Astrocyte (in vitro differentiated cells and primary cell): ENCODE data around the gene CTTN. TPM values are rescaled to one million over a fixed set of nuclear protein-coding genes. Genes with fewer than 3 reads are reported as not detected.
A peak's percentile ranks its signal among the peaks of the same experiment; 100 is the strongest.

ENCODE experiments used
- DNase-seq: peaks from one replicate; pipeline ENCODE4 v3.0.0-alpha.2; 2010; ENCODE audit warnings: low read depth
- FAIRE-seq: peaks from 2 replicates; lab custom pipeline; 2011; peaks lifted over from hg19 to GRCh38; lab: Jason Lieb, UNC
- H2AFZ ChIP-seq: 2 replicates; pipeline ENCODE4 v1.6.0; 2012; ENCODE audit warnings: low read depth, low read length, inconsistent platforms
- H3K27ac ChIP-seq: 2 replicates; pipeline ENCODE4 v1.5.1; 2011; ENCODE audit warnings: low read depth, low read length, inconsistent platforms
- H3K27me3 ChIP-seq: 2 replicates; pipeline ENCODE4 v1.6.0; 2011; ENCODE audit warnings: low read length, inconsistent platforms; ENCODE audit not compliant: insufficient read depth
- H3K36me3 ChIP-seq: 2 replicates; pipeline ENCODE4 v1.5.1; 2011; ENCODE audit warnings: low read length, inconsistent platforms; ENCODE audit not compliant: insufficient read depth
- H3K4me1 ChIP-seq: 2 replicates; pipeline ENCODE4 v1.5.1; 2011; ENCODE audit warnings: low read length, inconsistent platforms; ENCODE audit not compliant: insufficient read depth
- H3K4me2 ChIP-seq: 2 replicates; pipeline ENCODE4 v1.6.0; 2012; ENCODE audit warnings: low read length, inconsistent platforms
- H3K4me3 ChIP-seq: 2 replicates; pipeline ENCODE4 v1.5.1; 2011; ENCODE audit warnings: low read depth, mild to moderate bottlenecking, low read length, inconsistent platforms; ENCODE audit not compliant: insufficient read depth
- H3K79me2 ChIP-seq: 2 replicates; pipeline ENCODE4 v1.6.0; 2012; ENCODE audit warnings: mild to moderate bottlenecking, low read length, inconsistent platforms; ENCODE audit not compliant: insufficient read depth
- H3K9ac ChIP-seq: 2 replicates; pipeline ENCODE4 v1.6.0; 2012; ENCODE audit warnings: mild to moderate bottlenecking, low read length, inconsistent platforms
- H3K9me3 ChIP-seq: 2 replicates; pipeline ENCODE4 v1.5.1; 2012; ENCODE audit warnings: low read depth, mild to moderate bottlenecking, low read length, inconsistent platforms; ENCODE audit not compliant: insufficient read depth
- H4K20me1 ChIP-seq: 2 replicates; pipeline ENCODE4 v1.6.0; 2012; ENCODE audit warnings: low read length, inconsistent platforms; ENCODE audit not compliant: insufficient read depth
- H3K27ac Mint-ChIP-seq: one replicate; pipeline ENCODE4 v1.8.0; 2021; ENCODE audit warnings: mild to moderate bottlenecking, mixed read lengths; ENCODE audit not compliant: unreplicated experiment
- H3K27me3 Mint-ChIP-seq: one replicate; pipeline ENCODE4 v1.8.0; 2021; ENCODE audit warnings: low read depth, mixed read lengths; ENCODE audit not compliant: unreplicated experiment
- H3K36me3 Mint-ChIP-seq: one replicate; pipeline ENCODE4 v1.8.0; 2021; ENCODE audit warnings: low read depth, mixed read lengths; ENCODE audit not compliant: unreplicated experiment
- H3K4me1 Mint-ChIP-seq: one replicate; pipeline ENCODE4 v1.8.0; 2021; ENCODE audit warnings: low read depth, mixed read lengths; ENCODE audit not compliant: unreplicated experiment
- H3K4me3 Mint-ChIP-seq: one replicate; pipeline ENCODE4 v1.8.0; 2021; ENCODE audit warnings: mild to moderate bottlenecking, moderate library complexity, mixed read lengths; ENCODE audit not compliant: unreplicated experiment
- H3K9me3 Mint-ChIP-seq: one replicate; pipeline ENCODE4 v1.8.0; 2021; ENCODE audit warnings: mild to moderate bottlenecking, mixed read lengths; ENCODE audit not compliant: unreplicated experiment
- EZH2 ChIP-seq: IDR thresholded peaks from 2 replicates; pipeline ENCODE4 v1.6.1; 2012; ENCODE audit warnings: mild to moderate bottlenecking, low read length, inconsistent platforms; ENCODE audit not compliant: insufficient read depth
- total RNA-seq: library from RNA; stranded (reverse); gene quantifications from 2 replicates; pipeline ENCODE4 v1.2.1, GENCODE V29; 2021
- TF ChIP-seq, protein P1 (sequence below): IDR thresholded peaks from 2 replicates; pipeline ENCODE4 v1.5.1; 2011; ENCODE audit warnings: low read depth, mild to moderate bottlenecking, inconsistent platforms, low read length, moderate library complexity; ENCODE audit not compliant: insufficient read depth

CTTN gene
- total RNA-seq, 1 donor from 2014 or later: 344 TPM

DNA sequence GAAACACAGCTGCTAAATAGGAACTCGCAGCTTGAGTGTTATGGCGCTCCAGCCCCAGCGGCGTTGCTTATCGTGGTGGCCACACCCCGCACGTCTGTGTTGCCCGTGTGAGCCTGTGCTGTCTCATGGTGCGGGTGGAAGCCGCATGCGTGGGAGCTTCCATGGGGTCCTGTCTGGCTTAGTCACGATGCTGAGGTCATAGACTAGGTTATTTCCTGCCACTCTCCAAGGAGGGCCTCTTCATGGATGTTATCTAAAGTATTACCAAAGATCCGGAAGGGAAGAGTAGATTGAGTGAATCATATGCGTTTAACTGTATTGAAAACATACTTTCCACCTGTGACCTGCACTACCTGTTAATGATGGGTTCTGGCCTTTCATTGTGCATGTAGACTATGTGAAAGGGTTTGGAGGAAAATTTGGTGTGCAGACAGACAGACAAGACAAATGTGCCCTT lies 21.7 kb downstream of the CTTN start:
- Histone ChIP-seq H2AFZ (no peak overlapping the region), H3K9me3 (no peaks in the 10 kb centered on the region), H3K9ac (peak overlapping the region; percentile 48), H3K4me3 (no peak overlapping the region), H3K4me1 (peaks cover 35% of the 10 kb centered on the region), H4K20me1 (peaks cover 77% of the 10 kb centered on the region), H3K27ac (peak overlapping the region; percentile 81), H3K27me3 (no peaks in the 10 kb centered on the region), H3K79me2 (peaks cover 39% of the 10 kb centered on the region), H3K36me3 (peaks cover 60% of the 10 kb centered on the region), H3K4me2 (peak overlapping the region; percentile 50)
- DNase-seq (peak; percentile 91), FAIRE-seq (no peak)
- Mint-ChIP-seq H3K4me3 (no peak overlapping the region), H3K4me1 (peaks cover 34% of the 10 kb centered on the region), H3K27me3 (no peaks in the 10 kb centered on the region), H3K9me3 (no peaks in the 10 kb centered on the region), H3K36me3 (peaks cover 63% of the 10 kb centered on the region), H3K27ac (peak overlapping the region; percentile 67)
- TF ChIP-seq EZH2: no peak
- TF ChIP-seq, protein P1, sequence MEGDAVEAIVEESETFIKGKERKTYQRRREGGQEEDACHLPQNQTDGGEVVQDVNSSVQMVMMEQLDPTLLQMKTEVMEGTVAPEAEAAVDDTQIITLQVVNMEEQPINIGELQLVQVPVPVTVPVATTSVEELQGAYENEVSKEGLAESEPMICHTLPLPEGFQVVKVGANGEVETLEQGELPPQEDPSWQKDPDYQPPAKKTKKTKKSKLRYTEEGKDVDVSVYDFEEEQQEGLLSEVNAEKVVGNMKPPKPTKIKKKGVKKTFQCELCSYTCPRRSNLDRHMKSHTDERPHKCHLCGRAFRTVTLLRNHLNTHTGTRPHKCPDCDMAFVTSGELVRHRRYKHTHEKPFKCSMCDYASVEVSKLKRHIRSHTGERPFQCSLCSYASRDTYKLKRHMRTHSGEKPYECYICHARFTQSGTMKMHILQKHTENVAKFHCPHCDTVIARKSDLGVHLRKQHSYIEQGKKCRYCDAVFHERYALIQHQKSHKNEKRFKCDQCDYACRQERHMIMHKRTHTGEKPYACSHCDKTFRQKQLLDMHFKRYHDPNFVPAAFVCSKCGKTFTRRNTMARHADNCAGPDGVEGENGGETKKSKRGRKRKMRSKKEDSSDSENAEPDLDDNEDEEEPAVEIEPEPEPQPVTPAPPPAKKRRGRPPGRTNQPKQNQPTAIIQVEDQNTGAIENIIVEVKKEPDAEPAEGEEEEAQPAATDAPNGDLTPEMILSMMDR: no peak

DNA sequence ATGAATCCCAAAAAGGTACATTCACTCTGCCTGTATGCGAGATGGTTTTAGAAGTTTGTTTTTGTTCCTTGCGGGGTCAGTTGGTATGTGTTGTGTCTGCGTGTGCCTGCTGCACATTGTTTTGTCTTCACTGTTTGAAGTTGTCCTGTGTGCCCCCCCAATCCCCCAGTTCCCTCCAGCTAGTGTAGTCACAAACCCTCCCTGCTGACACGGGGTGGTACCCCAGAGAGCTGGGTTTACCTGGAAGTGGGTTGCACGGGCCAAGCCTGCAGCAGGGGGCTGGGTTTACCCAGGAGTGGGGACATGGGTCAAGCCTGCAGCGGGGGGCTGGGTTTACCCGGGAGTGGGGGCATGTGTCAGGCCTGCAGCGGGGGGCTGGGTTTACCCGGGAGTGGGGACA lies 22.2 kb downstream of the CTTN start:
- peak overlapping the region; percentile 81 for H3K27ac ChIP-seq
- Mint-ChIP-seq H3K4me1 (peaks cover 30% of the 10 kb centered on the region), H3K27ac (no peak overlapping the region), H3K4me3 (no peak overlapping the region), H3K36me3 (peaks cover 60% of the 10 kb centered on the region), H3K27me3 (no peaks in the 10 kb centered on the region), H3K9me3 (no peaks in the 10 kb centered on the region)
- FAIRE-seq (no peak), DNase-seq (no peak)
- no peaks in the 10 kb centered on the region for H3K27me3 ChIP-seq
- no peak overlapping the region for H2AFZ ChIP-seq
- peaks cover 64% of the 10 kb centered on the region for H3K36me3 ChIP-seq
- TF ChIP-seq, protein P1: no peak
- no peak for TF ChIP-seq EZH2
- H3K4me2 ChIP-seq: peak overlapping the region; percentile 50
- no peak overlapping the region for H3K4me3 ChIP-seq
- H3K4me1 ChIP-seq: peaks cover 31% of the 10 kb centered on the region
- H4K20me1 ChIP-seq: peaks cover 77% of the 10 kb centered on the region
- peaks cover 43% of the 10 kb centered on the region for H3K79me2 ChIP-seq
- no peaks in the 10 kb centered on the region for H3K9me3 ChIP-seq
- peak overlapping the region; percentile 29 for H3K9ac ChIP-seq

GRCh38 chr11:70421123-70421522 lies 22.8 kb downstream of the CTTN start:
- Mint-ChIP-seq H3K9me3 (no peaks in the 10 kb centered on the region), H3K4me3 (no peak overlapping the region), H3K4me1 (peaks cover 24% of the 10 kb centered on the region), H3K27ac (no peak overlapping the region), H3K36me3 (peaks cover 57% of the 10 kb centered on the region), H3K27me3 (no peaks in the 10 kb centered on the region)
- Histone ChIP-seq H3K9ac (no peak overlapping the region), H3K9me3 (no peaks in the 10 kb centered on the region), H3K27ac (no peak overlapping the region), H3K4me2 (no peak overlapping the region), H3K4me1 (peaks cover 26% of the 10 kb centered on the region), H3K36me3 (peaks cover 62% of the 10 kb centered on the region), H2AFZ (no peak overlapping the region), H3K79me2 (peaks cover 44% of the 10 kb centered on the region), H4K20me1 (peaks cover 76% of the 10 kb centered on the region), H3K4me3 (no peak overlapping the region), H3K27me3 (no peaks in the 10 kb centered on the region)
- FAIRE-seq: no peak
- TF ChIP-seq, protein P1: no peak
- no peak for TF ChIP-seq EZH2
- no peak for DNase-seq
